Iris pigment epithelial cell (primary cell): ENCODE results near the gene NEK4.
A peak's percentile ranks its signal among the peaks of the same experiment; 100 is the strongest.
"Not testable (repeated sequence)": the region's sequence is repeated elsewhere in the genome, so short reads cannot be mapped to it uniquely, and the experiment has no call there.

Source experiments
- DNase-seq: peaks from one replicate; pipeline ENCODE4 v3.0.0-alpha.2; 2011; ENCODE audit warnings: low read depth

NEK4 gene

GRCh38 chr3:52696830-52697631, 73.7 kb downstream of the NEK4 start:
- no peak for DNase-seq

GRCh38 chr3:52695798-52696671, 74.7 kb downstream of the NEK4 start:
- no peak for DNase-seq

GRCh38 chr3:52694528-52695189, 76.1 kb downstream of the NEK4 start:
- DNase-seq, result no peak

GRCh38 chr3:52693071-52693470, 77.7 kb downstream of the NEK4 start:
- DNase-seq, result no peak

GRCh38 chr3:52690560-52690959, 80.2 kb downstream of the NEK4 start:
- no peak for DNase-seq

GRCh38 chr3:52689151-52689550, 81.6 kb downstream of the NEK4 start:
- DNase-seq, result no peak

GRCh38 chr3:52688266-52688665, 82.5 kb downstream of the NEK4 start:
- DNase-seq, result no peak

GRCh38 chr3:52685709-52686691, 84.7 kb downstream of the NEK4 start, which contains the start of the genes GNL3 and PBRM1:
TSS of gene GNL3 (plus strand) at chr3:52686032. CDS start at chr3:52686093, 61 bp downstream.
TSS of gene PBRM1 (minus strand) at chr3:52685913.
- DNase-seq, result peak; percentile 97

- DNase-seq, result no peak
These were observed 85.4 kb downstream of the NEK4 start for GRCh38 chr3:52685285-52685708.

GRCh38 chr3:52684184-52684583, 86.6 kb downstream of the NEK4 start:
- DNase-seq, result no peak

- no peak for DNase-seq
These were observed 87.1 kb downstream of the NEK4 start for GRCh38 chr3:52683611-52684010.

- DNase-seq, result peak; percentile 78
These were observed 88.7 kb downstream of the NEK4 start for GRCh38 chr3:52682016-52682415.

- DNase-seq, result no peak
These were observed 89.1 kb downstream of the NEK4 start for GRCh38 chr3:52681596-52681995.

- peak; percentile 56 for DNase-seq
These were observed 90.9 kb downstream of the NEK4 start for GRCh38 chr3:52679811-52680210.

GRCh38 chr3:52679199-52679538, 91.6 kb downstream of the NEK4 start:
- DNase-seq, result no peak

GRCh38 chr3:52678265-52679198, 92.2 kb downstream of the NEK4 start:
- no peak for DNase-seq

GRCh38 chr3:52676201-52676600, 94.5 kb downstream of the NEK4 start:
- DNase-seq, result not testable (repeated sequence)

- DNase-seq, result no peak
These were observed 99.1 kb downstream of the NEK4 start for GRCh38 chr3:52671676-52672075.

GRCh38 chr3:52670621-52671521, 99.9 kb downstream of the NEK4 start:
- DNase-seq, result peak; percentile 100
